Measurements from ENCODE around the gene SPEN.

The SPEN gene

GRCh38 chr1:15955552-15955951 lies 108.0 kb downstream of the SPEN start:
- H3K79me2 ChIP-seq (ENCODE audit: control insufficient read depth, low read length), result peaks cover 62% of the 10 kb centered on the region
- no peak overlapping the region for H3K27ac ChIP-seq (ENCODE audit: low read depth, low read length)
- no peak overlapping the region for H3K4me2 ChIP-seq (ENCODE audit: low read length)
- H3K4me1 ChIP-seq (ENCODE audit: control insufficient read depth, low read length), result no peaks in the 10 kb centered on the region; the same call in 1 of the 2 replicates
- H3K36me3 ChIP-seq (ENCODE audit: control insufficient read depth, low read length), result peaks cover 32% of the 10 kb centered on the region
- peaks cover 6% of the 10 kb centered on the region; the same call in 1 of the 2 replicates for H4K20me1 ChIP-seq (ENCODE audit: control insufficient read depth, insufficient read depth, low read depth, low read length)
- H3K27me3 ChIP-seq (ENCODE audit: control insufficient read depth, low read length), result no peaks in the 10 kb centered on the region
- no peaks in the 10 kb centered on the region for H3K9me3 ChIP-seq (ENCODE audit: control insufficient read depth, insufficient read depth, low read length)
- TF ChIP-seq CTCF (IDR thresholded peaks at IDR 0.05; ENCODE audit: low read depth, low read length, poor library complexity, severe bottlenecking) (no peak), EZH2phosphoT487 (IDR thresholded peaks at IDR 0.05; ENCODE audit: borderline replicate concordance, low read length) (no peak)
- peaks cover 5% of the 10 kb centered on the region; the same call in 1 of the 2 replicates for H3F3A ChIP-seq (ENCODE audit: control insufficient read depth, insufficient read depth)
- no peak overlapping the region for H3K4me3 ChIP-seq (ENCODE audit: low read length)
- no peaks in the 10 kb centered on the region for H3K9me2 ChIP-seq (replicated peaks; ENCODE audit: control insufficient read depth, low read length)

- Histone ChIP-seq H3K4me1 (ENCODE audit: control insufficient read depth, low read length) (no peaks in the 10 kb centered on the region), H3K4me3 (ENCODE audit: low read length) (no peak overlapping the region), H3F3A (ENCODE audit: control insufficient read depth, insufficient read depth) (peaks cover 7% of the 10 kb centered on the region), H3K4me2 (ENCODE audit: low read length) (no peak overlapping the region), H3K9me3 (ENCODE audit: control insufficient read depth, insufficient read depth, low read length) (no peaks in the 10 kb centered on the region), H4K20me1 (ENCODE audit: control insufficient read depth, insufficient read depth, low read depth, low read length) (peaks cover 6% of the 10 kb centered on the region; the same call in 1 of the 2 replicates), H3K9me2 (replicated peaks; ENCODE audit: control insufficient read depth, low read length) (no peaks in the 10 kb centered on the region), H3K79me2 (ENCODE audit: control insufficient read depth, low read length) (peaks cover 61% of the 10 kb centered on the region), H3K27ac (ENCODE audit: low read depth, low read length) (no peak overlapping the region), H3K27me3 (ENCODE audit: control insufficient read depth, low read length) (no peaks in the 10 kb centered on the region), H3K36me3 (ENCODE audit: control insufficient read depth, low read length) (peaks cover 30% of the 10 kb centered on the region)
- TF ChIP-seq EZH2phosphoT487 (IDR thresholded peaks at IDR 0.05; ENCODE audit: borderline replicate concordance, low read length) (no peak), CTCF (IDR thresholded peaks at IDR 0.05; ENCODE audit: low read depth, low read length, poor library complexity, severe bottlenecking) (no peak)
Observed at GRCh38 chr1:15956150-15956549, 108.6 kb downstream of the SPEN start.

GRCh38 chr1:15957221-15958095 lies 110.0 kb downstream of the SPEN start:
- TF ChIP-seq CTCF (IDR thresholded peaks at IDR 0.05; ENCODE audit: low read depth, low read length, poor library complexity, severe bottlenecking) (peak; percentile 56), EZH2phosphoT487 (IDR thresholded peaks at IDR 0.05; ENCODE audit: borderline replicate concordance, low read length) (no peak)

More at GRCh38 chr1:15957221-15958095, 110.0 kb downstream of the SPEN start:
- H3K79me2 ChIP-seq (ENCODE audit: control insufficient read depth, low read length), result peaks cover 64% of the 10 kb centered on the region
- no peak overlapping the region for H3K27ac ChIP-seq (ENCODE audit: low read depth, low read length)
- peaks cover 8% of the 10 kb centered on the region for H3F3A ChIP-seq (ENCODE audit: control insufficient read depth, insufficient read depth)
- H4K20me1 ChIP-seq (ENCODE audit: control insufficient read depth, insufficient read depth, low read depth, low read length), result peaks cover 6% of the 10 kb centered on the region; the same call in 1 of the 2 replicates
- no peaks in the 10 kb centered on the region for H3K9me2 ChIP-seq (replicated peaks; ENCODE audit: control insufficient read depth, low read length)
- H3K27me3 ChIP-seq (ENCODE audit: control insufficient read depth, low read length), result no peaks in the 10 kb centered on the region
- H3K4me2 ChIP-seq (ENCODE audit: low read length), result no peak overlapping the region
- H3K36me3 ChIP-seq (ENCODE audit: control insufficient read depth, low read length), result peaks cover 24% of the 10 kb centered on the region
- no peak overlapping the region for H3K4me3 ChIP-seq (ENCODE audit: low read length)
- H3K9me3 ChIP-seq (ENCODE audit: control insufficient read depth, insufficient read depth, low read length), result no peaks in the 10 kb centered on the region
- no peaks in the 10 kb centered on the region for H3K4me1 ChIP-seq (ENCODE audit: control insufficient read depth, low read length)

Data from DOHH2 (cell line).